Right renal pelvis (tissue), 4 donors: ENCODE data around the gene ARG1. TPM values are rescaled to one million over a fixed set of nuclear protein-coding genes. Genes with fewer than 3 reads are reported as not detected.

Experiments
- DNase-seq, 4 donors: peaks; one replicate each; pipeline ENCODE4 v3.0.0-alpha.2; 2013; ENCODE audit warnings: low read depth in 4 of 4, low spot score in 3 of 4, missing footprints in 1 of 4
- polyA plus RNA-seq, 4 donors: library from polyadenylated mRNA; unstranded; fragments of 120-200 nt; gene quantifications; one replicate each; pipeline ENCODE4 v1.2.1, GENCODE V29; 2013; ENCODE audit not compliant: insufficient read length in 4 of 4

The ARG1 gene
- polyA plus RNA-seq, 4 donors = 0.22 to 0.83 (median 0.63) TPM

DNA sequence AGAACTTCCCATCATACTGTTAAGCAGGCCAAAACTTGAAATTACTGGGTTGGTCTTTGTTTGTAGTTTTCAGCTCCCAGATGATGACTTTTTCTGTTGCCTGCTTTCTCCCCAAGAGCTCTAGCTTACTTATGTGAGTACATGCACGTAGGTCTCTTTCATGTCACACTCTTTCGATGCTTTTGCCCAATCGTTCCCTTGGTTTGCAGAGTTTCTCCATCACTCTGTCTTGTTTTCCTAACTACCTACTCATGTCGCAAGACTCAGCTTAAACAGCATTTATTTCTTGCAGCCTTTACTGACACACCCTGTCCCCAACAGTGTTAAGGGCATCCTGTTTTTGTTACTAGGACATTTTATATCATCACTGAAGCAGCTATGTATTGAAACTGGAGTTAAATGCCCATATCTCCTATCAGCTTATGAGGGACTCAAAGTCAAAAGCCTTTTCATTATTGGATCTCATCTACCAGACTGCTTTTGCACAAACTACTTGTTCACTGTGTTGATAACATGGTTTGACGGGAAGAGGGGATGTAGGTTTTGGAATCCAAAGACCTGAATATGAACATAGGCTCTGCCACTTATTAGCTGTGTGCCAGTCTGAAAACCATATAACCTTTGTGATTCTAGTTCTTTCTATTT lies 2.9 kb downstream of the ARG1 start:
- no peak for DNase-seq

DNA sequence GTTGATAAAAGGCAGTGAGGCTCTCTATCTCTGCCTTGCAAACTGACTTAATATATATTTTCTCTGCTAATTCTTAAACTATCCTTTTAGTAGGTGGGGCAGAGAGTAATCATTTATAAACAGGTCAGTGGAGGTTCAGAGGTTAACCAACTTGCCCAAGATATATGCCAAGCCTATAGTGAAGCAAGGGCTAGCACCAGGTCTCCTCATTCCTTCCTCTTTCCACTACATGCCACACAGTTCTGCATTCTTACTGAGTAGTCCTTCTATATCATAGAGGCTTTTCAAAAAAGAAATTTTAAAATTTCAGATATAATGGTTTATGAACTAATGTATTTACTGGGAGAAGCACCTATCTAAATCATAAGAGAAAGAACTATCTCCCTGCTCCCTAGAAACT lies 8.5 kb downstream of the ARG1 start:
- no peak for DNase-seq

DNA sequence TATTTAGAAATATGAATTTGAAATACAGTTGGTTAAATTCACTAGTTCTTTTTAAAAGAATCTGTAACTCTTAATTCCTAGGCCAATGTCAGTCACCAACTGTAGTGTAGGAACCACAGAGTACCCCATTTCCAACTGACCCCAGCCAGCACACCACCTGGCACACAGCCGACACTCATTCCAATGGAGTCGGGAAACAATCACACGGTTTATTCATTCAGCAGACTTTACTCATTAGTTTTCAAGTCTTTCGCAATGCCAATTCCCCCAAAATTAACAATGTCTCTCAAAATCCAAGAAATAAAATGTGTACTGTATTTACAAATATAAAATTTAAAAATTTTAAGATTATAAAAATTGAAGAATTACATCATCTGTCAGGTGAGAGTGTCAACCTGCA lies 13.5 kb downstream of the ARG1 start:
- DNase-seq = no peak

DNA sequence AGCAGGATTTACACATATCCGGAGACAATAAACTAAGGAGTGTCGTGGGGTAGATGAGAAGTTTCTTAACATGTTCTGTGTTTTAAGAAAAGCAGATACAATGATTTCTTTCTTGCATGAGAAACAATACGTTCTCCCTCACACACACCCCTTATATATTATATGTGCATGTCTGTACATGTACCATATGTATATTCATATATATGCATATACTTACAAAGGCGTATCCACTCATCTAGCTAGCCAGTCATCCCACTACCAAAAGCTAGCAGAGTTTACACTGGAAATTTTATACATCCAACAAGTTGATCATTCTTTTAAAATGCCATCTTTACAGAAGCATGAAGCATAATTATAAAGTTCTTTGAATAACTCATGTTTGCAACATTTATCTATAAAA lies 14.9 kb downstream of the ARG1 start:
- DNase-seq = no peak

DNA sequence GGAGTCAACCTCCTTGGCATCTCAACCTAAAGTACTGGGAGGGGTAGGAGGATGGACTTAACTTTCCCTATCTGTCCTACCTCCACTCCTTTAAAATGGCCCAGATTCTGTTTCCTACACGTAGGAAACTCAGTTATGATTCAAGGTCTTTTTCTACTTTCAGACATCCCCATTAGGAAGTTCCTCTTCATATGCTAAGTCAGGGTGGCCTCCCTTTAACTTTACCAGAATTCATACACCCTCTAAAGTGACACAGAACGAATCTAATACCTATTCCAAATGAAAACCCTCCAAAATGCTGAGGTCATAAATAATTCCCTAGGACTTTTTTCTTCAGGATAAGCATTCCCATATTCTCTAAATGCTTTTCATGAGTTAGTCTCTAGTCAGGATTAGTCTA lies 15.6 kb downstream of the ARG1 start:
- DNase-seq = no peak

DNA sequence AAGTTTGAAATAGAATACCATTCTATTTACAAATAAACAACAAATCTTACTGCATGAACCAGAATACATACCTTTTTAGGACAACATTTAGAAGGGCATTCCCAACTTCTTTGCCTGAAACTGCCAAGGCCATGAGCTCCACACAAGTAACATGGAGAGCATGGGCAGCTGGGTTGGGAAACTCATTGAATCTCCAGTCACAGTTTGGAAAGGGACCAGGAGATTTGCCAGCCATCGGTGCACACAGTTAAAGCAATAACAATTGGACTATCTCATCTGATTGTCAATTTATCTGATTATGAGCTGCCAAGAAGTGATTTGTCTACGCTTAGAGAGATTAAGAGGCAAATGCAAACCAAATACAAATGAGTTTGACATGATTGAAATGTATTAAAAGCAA lies 19.9 kb downstream of the ARG1 start:
- no peak for DNase-seq

DNA sequence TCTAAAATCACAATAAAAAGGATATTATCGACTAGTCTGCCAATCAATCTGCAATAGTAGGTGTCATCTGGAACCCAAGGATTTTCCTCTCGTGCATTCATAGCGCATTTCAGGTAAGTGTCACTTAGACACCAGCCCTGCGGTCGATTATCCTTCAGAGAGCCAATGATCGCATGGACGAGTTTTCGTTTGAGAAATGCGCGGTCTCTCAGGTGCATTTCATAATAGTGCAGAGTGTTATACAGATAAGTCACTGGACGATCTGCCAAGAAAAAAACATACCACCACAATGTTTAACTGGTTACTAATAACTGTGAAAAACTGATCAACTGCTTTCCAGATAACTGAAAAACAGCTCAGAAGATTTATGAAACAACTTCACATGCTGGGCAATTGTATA lies 21.0 kb downstream of the ARG1 start:
- DNase-seq = no peak

DNA sequence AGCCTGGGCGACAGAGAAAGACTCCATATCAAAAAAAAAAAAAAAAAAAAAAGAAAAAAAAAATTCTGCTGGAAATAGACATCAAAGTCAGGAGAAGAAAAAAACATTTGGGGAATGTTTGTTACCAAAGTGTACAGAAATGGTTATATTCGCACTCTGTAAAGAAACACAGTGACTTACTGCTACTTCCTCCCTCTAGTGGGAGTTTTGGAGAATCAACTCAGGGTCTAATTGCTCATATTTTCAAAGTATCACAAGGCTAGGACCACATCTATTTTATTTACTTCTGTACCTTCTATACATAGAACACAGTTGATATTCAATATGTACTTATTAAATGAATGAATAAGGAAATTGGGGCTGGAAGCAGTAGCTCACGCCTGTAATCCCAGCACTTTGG lies 24.4 kb downstream of the ARG1 start:
- DNase-seq = no peak

DNA sequence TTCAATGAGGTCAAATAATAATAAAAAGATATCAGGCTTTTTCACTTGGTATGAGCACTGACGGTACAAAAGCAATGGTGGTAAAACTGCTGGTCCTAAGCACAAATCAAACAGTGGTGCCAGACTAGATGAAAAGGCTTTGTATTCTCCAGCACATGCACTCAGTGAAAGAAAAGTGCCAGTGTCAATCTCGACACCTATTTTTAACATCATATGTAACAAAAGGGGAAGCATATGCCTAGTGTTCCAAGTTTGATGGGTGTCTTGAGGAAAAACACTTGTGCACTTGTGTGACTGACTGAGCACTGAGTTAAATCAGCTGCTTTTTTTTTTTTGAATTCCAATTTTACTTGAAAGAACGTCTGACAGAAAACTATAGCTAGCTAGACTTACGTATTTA lies 27.7 kb downstream of the ARG1 start:
- no peak for DNase-seq

DNA sequence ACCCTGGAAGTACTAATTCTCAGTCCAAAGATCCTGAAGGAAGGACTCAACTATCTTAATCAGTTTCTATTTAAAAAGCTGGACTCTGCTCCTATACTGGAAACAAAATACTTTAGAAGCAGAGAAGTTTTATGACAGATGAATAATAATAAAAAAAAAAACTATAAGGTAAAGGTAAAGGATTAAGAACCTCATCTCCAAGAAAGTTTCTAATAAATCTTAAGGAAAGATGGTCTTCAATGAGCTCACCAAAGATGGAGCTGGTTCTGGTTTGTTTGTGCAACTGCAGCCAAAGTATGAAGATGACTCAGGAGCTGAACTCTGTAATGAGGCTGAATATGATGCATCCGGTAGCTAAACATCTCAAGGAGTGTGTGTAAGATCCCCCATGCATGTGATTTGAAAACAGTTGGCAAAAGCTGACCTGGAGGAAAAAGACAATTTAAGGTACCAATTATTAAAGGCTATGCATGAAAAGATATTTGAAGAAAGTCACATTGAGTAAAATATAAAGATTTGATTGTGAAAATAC lies 29.8 kb downstream of the ARG1 start:
- no peak for DNase-seq

DNA sequence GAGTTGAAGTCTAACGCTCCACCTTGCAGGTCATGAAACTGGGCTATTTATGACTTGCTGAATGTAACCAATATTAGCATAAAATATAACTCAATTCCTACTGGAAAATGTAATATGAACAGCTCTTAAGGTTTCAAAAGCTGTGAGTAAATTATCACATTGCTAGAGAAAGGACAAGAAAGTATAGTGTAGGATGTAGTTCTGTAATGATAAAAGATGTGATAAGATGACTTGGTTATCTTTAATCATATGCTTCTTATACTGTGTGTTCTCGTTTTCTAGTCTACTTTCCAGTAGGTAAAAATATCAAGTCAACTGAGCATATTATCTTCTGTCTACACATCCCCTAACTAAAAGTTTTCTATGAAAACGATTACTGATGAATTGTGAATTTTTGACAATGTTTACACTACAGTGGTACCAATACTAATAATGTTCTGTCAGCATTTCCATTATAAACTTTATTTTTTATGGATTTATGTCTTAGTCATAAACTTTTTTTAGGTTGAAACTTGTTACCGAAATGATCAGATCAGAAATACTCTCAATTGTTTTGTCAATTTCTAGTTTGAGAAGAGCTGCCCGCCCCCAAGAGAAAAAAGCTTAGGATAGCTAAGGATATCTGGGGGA lies 40.4 kb downstream of the ARG1 start:
- DNase-seq = no peak

DNA sequence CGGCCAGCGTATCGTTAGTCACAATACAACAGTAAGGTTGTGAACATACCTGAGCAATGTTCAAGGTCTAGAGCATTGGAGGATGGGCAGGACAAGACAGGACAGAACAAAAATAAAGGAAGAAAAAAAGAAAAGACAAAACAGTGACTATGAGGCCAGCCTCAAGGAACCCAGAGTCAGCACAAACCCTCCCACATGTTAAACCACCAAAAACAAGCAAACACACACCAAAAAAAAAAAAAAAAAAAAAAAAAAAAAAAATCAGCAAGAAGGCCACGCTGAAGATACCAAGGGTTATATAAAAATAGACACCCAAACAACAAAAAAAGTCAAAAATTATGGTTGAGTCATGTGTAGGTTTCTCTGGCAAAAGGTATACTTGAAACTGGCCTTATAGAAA lies 42.2 kb downstream of the ARG1 start:
- no peak for DNase-seq

DNA sequence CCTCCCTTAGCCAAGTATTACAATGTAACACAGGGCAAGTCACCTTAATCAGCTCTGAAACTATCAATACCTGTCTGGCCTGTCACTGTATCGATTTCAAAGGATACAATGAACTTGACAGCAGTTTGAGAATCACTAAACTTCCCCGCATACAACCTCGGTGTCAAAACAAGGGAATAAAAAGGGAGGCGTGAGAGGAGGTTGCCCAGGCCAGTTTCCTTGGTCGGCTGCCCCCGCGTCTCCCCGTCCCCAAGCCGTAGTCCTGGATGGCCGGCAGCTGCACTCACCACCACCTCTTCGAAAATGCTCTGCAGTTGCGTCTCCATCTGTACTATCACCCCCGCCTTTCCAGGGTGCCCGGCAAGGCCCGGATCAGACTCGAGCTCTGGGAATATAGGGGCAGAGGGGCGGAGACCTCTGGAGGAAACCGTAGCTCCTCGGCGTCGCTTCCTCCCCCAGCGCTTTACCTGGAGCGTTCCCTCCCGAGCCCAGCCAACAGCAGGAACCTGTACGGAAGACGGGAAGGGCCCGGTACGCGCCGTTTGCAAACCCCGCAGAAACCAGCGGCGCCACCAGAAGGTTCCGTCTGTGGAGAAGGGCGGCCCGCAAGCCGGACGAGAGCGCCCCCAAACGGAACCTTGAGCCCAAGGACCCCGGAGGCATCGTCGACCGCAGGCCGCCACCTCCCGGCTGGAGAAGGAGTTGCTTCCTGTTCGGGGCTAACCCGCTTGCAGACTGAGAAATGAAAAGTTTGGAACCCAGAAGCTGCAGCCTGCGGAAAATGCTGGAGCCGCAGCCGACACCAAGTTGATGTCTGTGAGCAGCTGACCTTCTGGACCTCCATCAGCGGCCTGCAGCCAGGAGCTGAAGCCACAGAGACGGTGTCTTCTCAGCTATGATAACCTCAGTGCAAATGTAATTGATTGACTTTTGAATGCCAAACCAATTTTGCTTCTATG lies 55.0 kb downstream of the ARG1 start, which contains the start of gene MED23:
Gene MED23, minus strand, starts transcription at position 519 of the 959 bp plus-strand sequence. Its CDS starts 193 bp downstream, at position 326.
- DNase-seq = peak; percentile 90 to 94 (median 92)

DNA sequence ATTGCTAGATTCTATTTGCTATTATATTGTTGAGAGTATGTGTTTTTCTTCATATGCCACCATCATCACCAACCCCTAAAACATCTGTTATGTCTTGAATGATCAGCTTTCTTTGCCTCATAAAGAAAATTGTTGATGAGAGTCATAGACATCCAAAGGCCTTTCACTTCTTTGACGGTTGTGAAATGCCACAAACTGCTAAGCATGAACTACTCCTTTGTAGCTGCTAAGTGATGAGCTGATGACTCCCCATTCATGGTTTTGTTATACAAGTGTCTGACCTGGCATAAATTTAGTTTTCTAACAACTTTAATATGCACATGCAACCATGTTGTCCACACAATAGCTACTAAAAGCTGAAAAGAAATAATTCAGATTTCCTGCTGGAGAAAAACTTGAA lies 55.7 kb downstream of the ARG1 start:
- no peak for DNase-seq

DNA sequence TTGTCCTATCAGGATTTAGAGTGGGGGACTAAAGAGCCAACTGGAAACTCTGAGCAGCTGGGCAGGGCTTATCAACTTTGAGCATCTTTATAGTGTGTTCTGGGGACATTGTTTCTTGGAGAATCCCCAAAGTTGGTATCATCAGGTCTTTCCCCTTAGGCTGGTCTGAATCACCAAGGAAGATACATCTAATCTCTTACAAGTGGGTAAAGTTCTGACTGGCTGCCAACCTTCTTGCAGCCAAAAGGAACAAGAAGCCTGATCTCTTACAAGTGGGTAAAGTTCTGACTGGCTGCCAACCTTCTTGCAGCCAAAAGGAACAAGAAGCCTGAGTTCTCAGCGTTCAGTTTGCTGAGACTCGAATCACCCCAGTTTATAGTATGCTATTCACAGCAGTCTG lies 56.6 kb downstream of the ARG1 start:
- DNase-seq = no peak

DNA sequence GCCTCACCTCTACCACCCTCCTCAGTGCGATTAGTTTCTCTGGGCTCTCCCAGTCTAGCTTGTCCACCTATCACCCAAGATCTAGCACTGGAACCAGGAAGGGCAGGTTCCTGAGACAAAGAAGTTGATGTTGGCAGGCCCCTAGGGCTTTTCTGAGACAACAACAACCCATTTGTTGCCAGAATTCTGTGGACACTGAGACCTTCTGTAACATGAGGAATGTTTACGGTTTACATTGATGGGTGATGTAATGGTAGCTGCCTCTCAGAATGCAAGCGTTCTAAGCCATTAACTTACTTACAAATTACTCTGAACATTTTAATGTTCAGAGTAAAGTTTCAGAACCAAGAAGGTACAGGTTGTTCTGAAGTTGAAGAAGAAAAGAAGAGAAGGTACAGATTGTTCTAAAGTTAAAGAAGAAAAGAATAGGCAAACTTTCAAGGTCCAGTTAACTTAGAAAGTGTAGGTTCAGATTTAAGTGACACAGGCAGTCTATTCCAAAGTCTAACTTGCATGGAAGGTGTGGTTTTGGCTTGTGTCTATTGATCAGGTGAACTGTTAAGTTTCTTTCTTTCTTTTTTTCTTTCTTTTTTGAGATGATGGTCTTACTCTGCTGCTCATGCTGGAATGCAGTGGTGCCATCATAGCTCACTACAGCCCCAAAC lies 58.7 kb downstream of the ARG1 start:
- no peak for DNase-seq

Other genes with a start within 250 kb of the ARG1 start
- gene MED23, start 55.0 kb downstream of the ARG1 start, polyA plus RNA-seq = 10 to 100 TPM; 46.5 to 59.6 (median 54.3) TPM
- 10 to 100 TPM in 1 of 4 donors, 1 to 10 TPM in 3; 8.3 to 13.7 (median 9.0) TPM for gene ENPP3, start 64.1 kb downstream of the ARG1 start, polyA plus RNA-seq
- gene OR2A4, start 128.2 kb downstream of the ARG1 start, polyA plus RNA-seq = not detected
- under 1 TPM in 1 of 4 donors, not detected in 3; 0.29 TPM for gene CTAGE9, start 137.8 kb downstream of the ARG1 start, polyA plus RNA-seq
- 10 to 100 TPM; 17.3 to 21.9 (median 21.1) TPM for gene ENPP1, start 234.8 kb downstream of the ARG1 start, polyA plus RNA-seq